Thyroid gland (tissue), 4 donors: ENCODE results near the gene RASL10A. TPM values are rescaled to one million over a fixed set of nuclear protein-coding genes. Genes with fewer than 3 reads are reported as not detected.
"Not testable (repeated sequence)": the region's sequence is repeated elsewhere in the genome, so short reads cannot be mapped to it uniquely, and the experiment has no call there.

ENCODE experiments used
- DNase-seq, 2 donors: peaks; one replicate each; pipeline ENCODE4 v3.0.0-alpha.2; 2019
- H3K27ac ChIP-seq, 3 donors: fragments of 200-600 bp; sonication (generic); 1 replicate in 2 of 3; 2 replicates in 1 of 3; pipeline ENCODE4 v1.5.1; 2016 to 2019; ENCODE audit warnings: mild to moderate bottlenecking in 1 of 3, moderate library complexity in 1 of 3
- H3K27me3 ChIP-seq: fragments of 200-600 bp; sonication (generic); one replicate; pipeline ENCODE4 v1.5.1; 2019
- H3K36me3 ChIP-seq, 2 donors: fragments of 200-600 bp; sonication (generic); one replicate each; pipeline ENCODE4 v1.5.1; 2016 to 2019
- H3K4me1 ChIP-seq, 2 donors: fragments of 200-600 bp; sonication (generic); one replicate each; pipeline ENCODE4 v1.5.1; 2017 to 2019
- H3K4me3 ChIP-seq, 3 donors: fragments of 200-600 bp; sonication (generic); replicated peaks in 1 of 3; 1 replicate in 2 of 3; 2 replicates in 1 of 3; pipeline ENCODE4 v1.5.1; 2016; ENCODE audit warnings: mild to moderate bottlenecking in 1 of 3
- H3K9me3 ChIP-seq: fragments of 200-600 bp; sonication (generic); one replicate; pipeline ENCODE4 v1.5.1; 2017
- POLR2A ChIP-seq, 2 donors: fragments of 450-650 bp; IDR thresholded peaks; one replicate each; pipeline ENCODE4 v1.6.1; 2017; ENCODE audit warnings: antibody characterized with exemption in 2 of 2, mild to moderate bottlenecking in 2 of 2, moderate library complexity in 1 of 2
- WGBS, 2 donors: methylation state at CpG; one replicate each; pipeline ENCODE4 v1.1.5; 2017; 5-methylcytosine and 5-hydroxymethylcytosine counted together
- intact Hi-C: fragments of 100-400 bp; cut with DNase I; formaldehyde crosslinking; loops from one replicate; pipeline ENCODE4 v1.15.1; 2023
- total RNA-seq, 4 donors: library from RNA; depleted of rRNA; stranded (reverse); fragments of >200 nt; gene quantifications; one replicate each; pipeline ENCODE4 v1.2.3, GENCODE V29; 2016
- TF ChIP-seq, protein P1 (sequence below), 6 experiments: fragments of 200-600 bp in 3 of 6; fragments of 450-650 bp in 3 of 6; sonication (generic) in 3 of 6; IDR thresholded peaks; one replicate each; pipeline ENCODE4 v1.5.1; 2016 to 2019; ENCODE audit warnings: antibody characterized with exemption in 6 of 6, mild to moderate bottlenecking in 2 of 6, inconsistent platforms in 1 of 6, moderate library complexity in 1 of 6

Gene RASL10A
- total RNA-seq, 4 donors from 2014 or later = 0.67 to 1.7 TPM; not detected in 2

- intact Hi-C loops = no loop called here
- Histone ChIP-seq H3K36me3 (peaks cover 27 to 42% of the 10 kb centered on the region in 2 donors), H3K9me3 (no peaks in the 10 kb centered on the region), H3K4me1 (peaks cover 20 to 30% of the 10 kb centered on the region in 2 donors), H3K27me3 (no peaks in the 10 kb centered on the region), H3K27ac (peak overlapping the region in 1 of 3 donors; percentile 18), H3K4me3 (no peak overlapping the region)
- WGBS, 2 donors = 78 to 93% methylated on average over 4 of the region's 4 CpGs
- TF ChIP-seq, protein P1, sequence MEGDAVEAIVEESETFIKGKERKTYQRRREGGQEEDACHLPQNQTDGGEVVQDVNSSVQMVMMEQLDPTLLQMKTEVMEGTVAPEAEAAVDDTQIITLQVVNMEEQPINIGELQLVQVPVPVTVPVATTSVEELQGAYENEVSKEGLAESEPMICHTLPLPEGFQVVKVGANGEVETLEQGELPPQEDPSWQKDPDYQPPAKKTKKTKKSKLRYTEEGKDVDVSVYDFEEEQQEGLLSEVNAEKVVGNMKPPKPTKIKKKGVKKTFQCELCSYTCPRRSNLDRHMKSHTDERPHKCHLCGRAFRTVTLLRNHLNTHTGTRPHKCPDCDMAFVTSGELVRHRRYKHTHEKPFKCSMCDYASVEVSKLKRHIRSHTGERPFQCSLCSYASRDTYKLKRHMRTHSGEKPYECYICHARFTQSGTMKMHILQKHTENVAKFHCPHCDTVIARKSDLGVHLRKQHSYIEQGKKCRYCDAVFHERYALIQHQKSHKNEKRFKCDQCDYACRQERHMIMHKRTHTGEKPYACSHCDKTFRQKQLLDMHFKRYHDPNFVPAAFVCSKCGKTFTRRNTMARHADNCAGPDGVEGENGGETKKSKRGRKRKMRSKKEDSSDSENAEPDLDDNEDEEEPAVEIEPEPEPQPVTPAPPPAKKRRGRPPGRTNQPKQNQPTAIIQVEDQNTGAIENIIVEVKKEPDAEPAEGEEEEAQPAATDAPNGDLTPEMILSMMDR (IDR thresholded peaks at IDR 0.05) = no peak
- TF ChIP-seq POLR2A (IDR thresholded peaks at IDR 0.05) = no peak
- no peak for DNase-seq
Measured at GRCh38 chr22:29346659-29347058, 31.2 kb upstream of the RASL10A start.

- H3K27ac ChIP-seq = peak overlapping the region in 1 of 3 donors; percentile 18
- no peak for DNase-seq
- intact Hi-C loops = no loop called here
- no peak overlapping the region for H3K4me3 ChIP-seq
- peaks cover 20 to 30% of the 10 kb centered on the region in 2 donors for H3K4me1 ChIP-seq
- no peaks in the 10 kb centered on the region for H3K9me3 ChIP-seq
- H3K36me3 ChIP-seq = peaks cover 25 to 42% of the 10 kb centered on the region in 2 donors
- TF ChIP-seq, protein P1 (IDR thresholded peaks at IDR 0.05) = no peak
- no peak for TF ChIP-seq POLR2A (IDR thresholded peaks at IDR 0.05)
- H3K27me3 ChIP-seq = no peaks in the 10 kb centered on the region
Measured at GRCh38 chr22:29345932-29346331, 30.4 kb upstream of the RASL10A start.

DNA sequence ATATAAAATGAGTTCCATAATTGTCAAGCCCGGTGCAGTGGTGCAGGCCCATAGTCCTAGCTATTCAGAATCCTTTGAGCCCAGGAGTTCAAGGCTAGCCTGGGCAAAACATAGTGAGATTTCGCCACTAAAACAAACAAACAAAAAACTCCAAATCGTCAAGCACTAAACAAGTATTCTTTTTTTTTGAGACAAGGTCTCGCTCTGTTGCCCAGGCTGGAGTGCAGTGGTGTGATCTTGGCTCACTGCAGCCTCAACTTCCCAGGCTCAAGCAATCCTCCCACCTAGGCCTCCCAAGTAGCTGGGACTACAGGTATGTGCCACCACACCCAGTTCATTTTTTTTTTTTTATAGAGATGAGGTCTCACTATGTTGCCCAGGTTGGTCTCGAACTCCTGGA, 29.4 kb upstream of the RASL10A start:
- H3K36me3 ChIP-seq = peaks cover 23 to 41% of the 10 kb centered on the region in 2 donors
- DNase-seq, H3K9me3 ChIP-seq, H3K4me3 ChIP-seq, intact Hi-C loops, H3K27me3 ChIP-seq: not testable (repeated sequence)
- 85 to 88% methylated on average over 5 of the region's 5 CpGs for WGBS, 2 donors
- H3K27ac ChIP-seq = peak overlapping the region; percentile 6 to 35 (median 30)
- H3K4me1 ChIP-seq = peaks cover 20 to 30% of the 10 kb centered on the region in 2 donors

DNA sequence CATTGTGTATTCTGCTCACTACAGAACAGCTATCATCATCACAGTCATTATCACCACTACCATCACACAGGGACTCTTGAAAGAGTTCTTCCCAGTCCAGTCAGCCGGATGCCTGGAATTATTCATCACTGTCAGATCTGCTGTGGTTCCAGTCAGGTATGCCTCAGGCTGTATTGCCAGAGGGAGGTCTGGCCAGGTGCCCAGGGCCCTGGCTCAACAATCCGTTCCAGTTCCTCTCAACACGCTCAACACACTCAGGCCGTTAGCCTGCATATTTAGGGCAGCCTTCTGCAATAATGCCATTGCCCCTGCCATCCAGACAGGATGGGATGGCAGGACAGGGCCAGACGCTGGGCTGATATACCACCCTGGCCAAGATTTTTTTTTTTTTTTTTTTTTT, 28.6 kb upstream of the RASL10A start:
- Histone ChIP-seq H3K27me3 (no peaks in the 10 kb centered on the region), H3K4me1 (peaks cover 20 to 30% of the 10 kb centered on the region in 2 donors), H3K4me3 (no peak overlapping the region), H3K9me3 (no peaks in the 10 kb centered on the region), H3K36me3 (peaks cover 20 to 41% of the 10 kb centered on the region in 2 donors), H3K27ac (peak overlapping the region in 1 of 3 donors; percentile 57)
- WGBS, 2 donors = 25 to 30% methylated on average over 5 of the region's 5 CpGs
- intact Hi-C loops = no loop called here
- TF ChIP-seq, protein P1 (IDR thresholded peaks at IDR 0.05) = no peak
- TF ChIP-seq POLR2A (IDR thresholded peaks at IDR 0.05) = no peak
- DNase-seq = peak; percentile 96 to 97

- H3K27ac ChIP-seq = peak overlapping the region; percentile 1 to 57 (median 35)
- no peaks in the 10 kb centered on the region for H3K9me3 ChIP-seq
- peak; percentile 92 to 94 for DNase-seq
- WGBS, 2 donors = 44 to 62% methylated on average over 4 to 7 of the region's 7 CpGs
- no peaks in the 10 kb centered on the region for H3K27me3 ChIP-seq
- intact Hi-C loops = no loop called here
- TF ChIP-seq, protein P1 (IDR thresholded peaks at IDR 0.05) = no peak
- TF ChIP-seq POLR2A (IDR thresholded peaks at IDR 0.05) = no peak
- H3K4me1 ChIP-seq = peaks cover 20 to 30% of the 10 kb centered on the region in 2 donors
- no peak overlapping the region for H3K4me3 ChIP-seq
- H3K36me3 ChIP-seq = peaks cover 27 to 41% of the 10 kb centered on the region in 2 donors
Measured at GRCh38 chr22:29343313-29343805, 27.9 kb upstream of the RASL10A start.
